HL-60 (cell line): ENCODE results near the gene PPM1A.

ENCODE experiments used
- CTCF ChIP-seq: IDR thresholded peaks from one replicate; pipeline ENCODE4 v1.5.1; 2011; ENCODE audit warnings: low read length, control low read depth, inconsistent platforms; ENCODE audit not compliant: insufficient read depth
- GABPA ChIP-seq: IDR thresholded peaks from 2 replicates; pipeline ENCODE4 v1.6.1; 2012; ENCODE audit warnings: low read depth
- POLR2AphosphoS5 ChIP-seq: IDR thresholded peaks from 2 replicates; pipeline ENCODE4 v1.6.1; 2012; ENCODE audit warnings: low read depth
- REST ChIP-seq: IDR thresholded peaks from 2 replicates; pipeline ENCODE4 v1.6.1; 2012; ENCODE audit warnings: low read depth; ENCODE audit not compliant: insufficient replicate concordance

DNA sequence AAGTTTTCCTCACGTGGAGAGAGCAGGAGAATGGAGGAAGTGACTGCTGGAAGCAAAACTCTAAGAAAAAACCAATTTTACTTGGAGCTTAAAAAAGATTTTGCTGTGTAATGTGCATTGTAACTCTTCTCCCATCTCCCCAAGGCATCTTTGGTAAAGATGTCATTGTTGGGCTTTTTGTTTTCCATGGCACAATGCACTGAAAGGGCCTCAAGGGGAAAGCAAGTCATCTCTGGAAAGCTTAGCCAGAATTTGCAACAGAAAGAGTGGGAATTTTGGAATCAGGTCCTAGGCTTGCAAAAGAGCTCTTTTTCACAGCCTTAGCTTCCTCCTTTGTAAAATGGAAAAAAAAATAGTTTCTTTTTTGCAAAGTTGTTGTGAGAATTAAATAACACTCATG, 7.9 kb upstream of the PPM1A start:
- TF ChIP-seq CTCF, result no peak
- TF ChIP-seq GABPA, result no peak
- no peak for TF ChIP-seq REST
- no peak for TF ChIP-seq POLR2AphosphoS5
